Neuron (in vitro differentiated cells): Measurements from ENCODE around the gene APPBP2.
"Not testable (repeated sequence)": the region's sequence is repeated elsewhere in the genome, so short reads cannot be mapped to it uniquely, and the experiment has no call there.

Experiments used
- H2AFZ ChIP-seq: one replicate; pipeline ENCODE4 v1.6.1; 2013; ENCODE audit warnings: low read depth, mild to moderate bottlenecking, inconsistent platforms, low read length, moderate library complexity
- H3K27me3 ChIP-seq: one replicate; pipeline ENCODE4 v1.6.1; 2013; ENCODE audit warnings: low read length; ENCODE audit not compliant: insufficient read depth
- H3K36me3 ChIP-seq: one replicate; pipeline ENCODE4 v1.6.1; 2013; ENCODE audit warnings: low read length; ENCODE audit not compliant: insufficient read depth
- H3K4me1 ChIP-seq: one replicate; pipeline ENCODE4 v1.6.1; 2013; ENCODE audit warnings: low read length; ENCODE audit not compliant: insufficient read depth
- H3K4me3 ChIP-seq: 2 replicates; pipeline ENCODE4 v1.5.1; 2013; ENCODE audit warnings: mild to moderate bottlenecking, low read length, moderate library complexity
- H3K9me3 ChIP-seq: one replicate; pipeline ENCODE4 v1.6.1; 2013; ENCODE audit warnings: low read length

Gene APPBP2

DNA sequence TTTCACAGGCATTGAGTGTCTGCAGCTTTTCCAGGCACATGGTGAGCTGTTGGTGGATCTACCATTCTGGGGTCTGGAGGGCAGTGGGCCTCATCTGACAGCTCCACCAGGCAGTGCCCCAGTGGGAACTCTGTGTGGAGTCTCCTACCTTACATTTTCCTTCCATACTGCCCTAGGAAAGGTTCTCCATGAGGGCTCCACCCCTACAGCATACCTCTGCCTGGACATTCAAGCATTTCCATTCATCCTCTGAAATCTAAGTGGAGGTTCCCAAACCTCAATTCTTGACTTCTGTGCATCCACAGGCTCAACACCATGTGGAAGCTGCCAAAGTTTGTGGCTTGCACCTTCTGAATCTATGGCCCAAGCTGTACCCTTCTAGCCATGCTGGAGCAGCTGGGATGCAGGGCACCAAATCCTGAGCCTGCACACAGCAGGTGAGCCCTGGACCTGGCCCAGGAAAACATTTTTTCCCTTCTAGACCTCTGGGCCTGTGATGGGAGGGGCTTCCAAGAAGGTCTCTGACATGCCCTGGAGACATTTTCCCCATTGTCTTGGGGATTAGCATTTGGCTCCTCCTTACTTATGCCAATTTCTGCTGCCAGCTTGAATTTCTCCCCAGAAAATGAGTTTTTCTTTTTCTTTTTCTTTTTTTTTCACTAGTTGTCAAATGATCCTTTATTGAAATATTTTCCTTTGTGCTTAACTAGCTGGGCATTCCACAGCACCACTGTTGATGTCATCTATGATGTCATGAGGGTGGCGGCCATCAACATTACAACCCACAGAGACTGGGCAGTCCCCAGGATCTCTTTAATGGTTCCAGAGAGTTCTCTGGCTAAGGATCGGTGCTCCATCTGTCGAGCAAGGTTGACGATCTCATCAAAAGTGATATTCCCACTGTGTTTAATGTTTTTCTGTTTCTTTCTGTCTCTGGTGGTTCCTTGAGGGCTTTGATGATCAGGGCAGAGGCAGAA, 92.7 kb downstream of the APPBP2 start:
- not testable (repeated sequence) for H3K4me1 ChIP-seq

DNA sequence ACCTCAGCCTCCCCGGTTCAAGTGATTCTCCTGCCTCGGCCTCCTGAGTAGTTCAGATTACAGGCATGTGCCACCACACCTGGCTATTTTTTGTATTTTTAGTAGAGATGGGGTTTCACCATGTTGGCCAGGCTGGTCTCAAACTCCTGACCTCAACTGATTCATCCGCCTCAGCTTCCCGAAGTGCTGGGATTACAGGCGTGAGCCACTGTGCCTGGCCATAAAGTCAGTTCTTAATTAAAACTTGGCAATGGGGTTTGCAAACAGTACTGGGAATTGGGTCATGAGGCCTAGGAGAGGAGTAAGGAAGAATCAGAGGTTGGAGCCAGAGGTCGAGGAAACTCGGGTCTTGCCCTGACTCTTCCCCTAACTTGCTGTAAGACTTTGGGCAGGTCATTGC, 95.5 kb downstream of the APPBP2 start:
- not testable (repeated sequence) for H2AFZ ChIP-seq, H3K4me1 ChIP-seq, H3K9me3 ChIP-seq, H3K36me3 ChIP-seq, H3K4me3 ChIP-seq, H3K27me3 ChIP-seq

More for the DNA sequence above, 92.7 kb downstream of the APPBP2 start:
- not testable (repeated sequence) for H3K9me3 ChIP-seq, H2AFZ ChIP-seq, H3K27me3 ChIP-seq, H3K4me3 ChIP-seq, H3K36me3 ChIP-seq

DNA sequence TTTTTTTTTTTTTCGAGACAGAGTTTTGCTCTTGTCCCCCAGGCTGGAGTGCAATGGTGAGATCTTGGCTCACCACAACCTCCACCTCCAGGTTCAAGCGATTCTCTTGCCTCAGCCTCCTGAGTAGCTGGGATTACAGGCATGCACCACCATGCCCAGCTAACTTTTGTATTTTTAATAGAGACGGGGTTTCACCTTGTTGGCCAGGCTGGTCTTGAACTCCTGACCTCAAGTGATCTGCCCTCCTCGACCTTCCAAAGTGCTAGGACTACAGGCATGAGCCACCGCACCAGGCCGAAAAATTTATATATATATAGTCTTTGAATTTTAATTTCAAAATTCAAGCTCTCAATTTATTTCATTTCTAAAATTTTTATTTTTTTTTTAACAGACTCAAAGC, 97.6 kb downstream of the APPBP2 start:
- not testable (repeated sequence) for H3K27me3 ChIP-seq, H3K36me3 ChIP-seq, H3K9me3 ChIP-seq, H2AFZ ChIP-seq, H3K4me3 ChIP-seq, H3K4me1 ChIP-seq

DNA sequence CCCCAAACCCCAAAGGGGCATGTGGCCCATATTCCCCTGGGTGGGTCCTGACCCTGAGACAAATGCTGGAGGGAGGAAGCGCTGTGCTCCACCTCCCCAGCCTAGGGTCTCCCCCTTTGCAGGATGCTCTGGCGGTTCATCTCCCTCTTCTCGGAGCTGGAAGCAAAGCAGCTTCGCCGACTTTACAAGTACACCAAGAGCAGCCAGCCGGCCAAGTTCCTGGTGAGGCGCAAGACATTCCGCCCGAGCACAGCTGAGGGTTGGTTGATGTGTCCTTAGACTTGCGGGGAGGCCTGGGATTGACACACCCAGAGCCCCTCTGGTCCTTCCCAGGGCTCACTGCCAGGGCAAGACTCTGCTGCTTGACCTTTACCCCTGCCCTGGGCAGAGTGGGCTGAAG, 99.4 kb downstream of the APPBP2 start:
- no peaks in the 10 kb centered on the region for H3K27me3 ChIP-seq
- H2AFZ ChIP-seq, result no peak overlapping the region
- no peaks in the 10 kb centered on the region for H3K4me1 ChIP-seq
- no peak overlapping the region for H3K4me3 ChIP-seq
- no peaks in the 10 kb centered on the region for H3K36me3 ChIP-seq
- H3K9me3 ChIP-seq, result no peaks in the 10 kb centered on the region

DNA sequence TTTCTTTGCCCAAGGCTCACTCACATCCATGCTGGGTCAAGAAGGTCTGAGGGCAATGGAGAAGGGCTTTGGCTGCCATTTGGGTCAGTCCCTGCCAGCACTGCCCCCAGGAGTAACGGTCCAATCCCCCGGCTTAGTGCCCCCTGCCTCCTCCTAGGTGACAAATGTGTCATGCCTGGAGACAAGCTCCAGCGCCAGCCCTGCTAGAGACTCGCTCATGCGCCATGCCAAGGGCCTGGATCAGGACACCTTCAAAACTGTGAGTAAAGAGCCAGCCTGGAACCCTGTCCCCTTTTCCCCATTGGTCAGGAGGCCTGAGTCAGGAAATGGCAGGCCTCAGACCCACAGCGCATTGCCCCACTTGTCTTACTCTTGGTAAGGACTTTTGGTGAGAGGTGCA, 100.4 kb downstream of the APPBP2 start:
- H3K4me3 ChIP-seq, result no peak overlapping the region
- no peaks in the 10 kb centered on the region for H3K4me1 ChIP-seq
- H3K27me3 ChIP-seq, result no peaks in the 10 kb centered on the region
- H2AFZ ChIP-seq, result no peak overlapping the region
- H3K36me3 ChIP-seq, result no peaks in the 10 kb centered on the region
- H3K9me3 ChIP-seq, result no peaks in the 10 kb centered on the region

DNA sequence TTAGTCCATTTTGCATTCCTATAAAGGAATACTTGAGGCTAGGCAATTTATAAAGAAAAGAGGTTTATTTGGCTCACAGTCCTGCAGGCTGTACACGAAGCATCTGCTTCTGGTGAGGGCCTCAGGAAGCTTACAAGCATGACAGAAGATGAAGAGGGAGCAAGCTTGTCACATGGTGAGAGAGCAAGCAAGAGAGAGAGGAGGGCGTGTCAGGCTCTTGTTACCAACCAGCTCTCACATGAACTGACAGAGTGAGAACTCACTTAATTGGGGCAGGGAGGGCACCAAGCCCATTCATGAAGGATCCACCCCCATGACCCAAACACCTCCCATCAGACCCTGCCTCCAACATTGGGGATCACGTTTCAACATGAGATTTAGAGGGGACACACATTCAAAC, 102.2 kb downstream of the APPBP2 start:
- Histone ChIP-seq H3K36me3 (no peaks in the 10 kb centered on the region), H3K4me3 (no peak overlapping the region), H3K4me1 (no peaks in the 10 kb centered on the region), H2AFZ (no peak overlapping the region), H3K9me3 (no peaks in the 10 kb centered on the region), H3K27me3 (no peaks in the 10 kb centered on the region)

DNA sequence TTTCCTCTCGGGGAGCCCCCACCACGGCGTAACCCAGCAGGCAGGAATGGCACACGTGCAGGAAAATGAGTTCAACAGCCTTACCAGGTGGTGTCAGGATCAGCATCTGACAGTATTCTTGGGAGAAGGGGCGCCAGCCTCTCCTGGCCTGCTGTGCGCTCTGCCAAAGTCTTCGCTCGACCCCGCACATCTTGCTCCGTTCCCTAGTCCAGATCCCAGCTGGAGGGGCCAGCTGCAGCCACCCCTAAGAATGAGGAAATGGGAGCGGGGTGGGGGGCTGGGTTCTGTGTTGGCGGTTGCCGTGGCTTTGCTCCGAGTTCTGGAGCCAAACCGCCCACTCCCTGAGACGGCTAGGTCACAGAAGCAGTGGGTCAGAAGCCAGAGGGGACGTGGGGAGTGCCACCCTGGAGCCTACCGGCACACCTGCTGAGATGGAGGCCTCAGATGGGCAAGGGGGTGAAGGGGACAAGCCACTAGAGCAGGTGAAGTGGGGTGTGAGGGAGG, 103.8 kb downstream of the APPBP2 start, which contains the start of gene CHCT1:
Gene CHCT1, plus strand, starts transcription at position 328 of the 504 bp plus-strand sequence. Its CDS starts 104 bp downstream, at position 432.
- Histone ChIP-seq H2AFZ (peak within 1 kb of the TSS; percentile 75), H3K36me3 (no peaks in the 10 kb centered on the region), H3K27me3 (no peaks in the 10 kb centered on the region), H3K4me3 (peak within 1 kb of the TSS; percentile 24), H3K9me3 (no peaks in the 10 kb centered on the region), H3K4me1 (no peaks in the 10 kb centered on the region)

DNA sequence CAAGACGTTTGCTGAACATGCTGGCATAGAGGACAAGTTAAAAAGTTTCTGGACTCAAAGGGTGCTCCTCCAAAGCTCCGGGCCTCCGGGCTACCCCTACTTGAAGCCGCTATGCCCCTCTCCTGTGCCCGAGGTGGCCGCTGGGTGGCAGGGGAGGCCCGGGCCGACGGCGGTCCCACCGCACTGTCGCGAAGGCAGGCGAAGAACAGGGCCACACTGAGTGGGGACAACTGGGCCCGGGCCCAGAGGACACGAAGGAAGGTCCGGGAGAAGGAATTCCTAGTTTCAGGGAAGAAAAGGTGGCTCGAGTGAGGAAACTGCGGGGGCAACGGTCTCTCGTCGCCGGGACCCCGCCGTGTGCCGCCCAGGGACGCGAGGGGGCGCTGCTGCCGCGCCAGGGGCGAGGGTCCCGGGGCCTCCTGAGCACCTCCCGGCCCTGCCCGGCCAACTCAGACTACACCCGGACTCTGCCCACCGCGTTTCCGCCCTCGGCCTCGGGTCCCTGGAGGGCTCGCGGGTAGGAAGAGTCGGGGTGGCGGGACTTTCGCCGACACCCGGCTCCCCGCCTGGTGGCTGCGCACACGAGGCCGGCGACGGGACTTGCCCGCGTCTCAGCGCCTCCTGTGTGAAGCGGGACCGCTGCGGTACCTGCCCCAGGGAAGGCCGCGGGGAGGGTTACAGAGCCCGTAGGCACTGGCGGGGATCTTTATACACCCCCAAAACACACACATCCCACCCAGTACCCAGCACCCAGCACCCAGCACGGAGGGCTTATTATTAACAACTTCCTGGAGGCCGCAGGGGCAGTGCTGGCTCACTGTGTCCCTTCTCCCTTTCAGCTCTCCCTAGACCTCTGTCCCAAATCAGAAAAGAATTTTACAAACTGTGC, 104.5 kb downstream of the APPBP2 start:
- Histone ChIP-seq H3K27me3 (no peaks in the 10 kb centered on the region), H3K4me3 (peak overlapping the region; percentile 24), H2AFZ (peak overlapping the region; percentile 75), H3K9me3 (no peaks in the 10 kb centered on the region), H3K36me3 (no peaks in the 10 kb centered on the region), H3K4me1 (no peaks in the 10 kb centered on the region)

DNA sequence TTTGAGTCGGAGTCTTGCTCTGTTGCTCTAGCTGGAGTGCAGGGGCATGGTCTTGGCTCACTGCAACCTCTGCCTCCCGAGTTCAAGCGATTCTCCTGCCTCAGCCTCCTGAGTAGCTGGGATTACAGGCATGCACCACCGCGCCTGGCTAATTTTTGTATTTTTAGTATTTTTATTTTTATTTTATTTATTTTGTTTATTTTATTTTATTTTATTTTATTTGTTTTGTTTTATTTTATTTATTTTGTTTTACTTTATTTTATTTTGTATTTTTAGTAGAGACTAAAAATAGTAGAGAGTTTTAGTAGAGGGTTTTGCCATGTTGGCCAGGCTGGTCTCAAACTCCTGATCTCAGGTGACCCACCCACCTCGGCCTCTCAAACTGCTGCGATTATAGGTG, 106.2 kb downstream of the APPBP2 start:
- H3K4me3 ChIP-seq, H2AFZ ChIP-seq, H3K4me1 ChIP-seq, H3K27me3 ChIP-seq, H3K9me3 ChIP-seq, H3K36me3 ChIP-seq: not testable (repeated sequence)

DNA sequence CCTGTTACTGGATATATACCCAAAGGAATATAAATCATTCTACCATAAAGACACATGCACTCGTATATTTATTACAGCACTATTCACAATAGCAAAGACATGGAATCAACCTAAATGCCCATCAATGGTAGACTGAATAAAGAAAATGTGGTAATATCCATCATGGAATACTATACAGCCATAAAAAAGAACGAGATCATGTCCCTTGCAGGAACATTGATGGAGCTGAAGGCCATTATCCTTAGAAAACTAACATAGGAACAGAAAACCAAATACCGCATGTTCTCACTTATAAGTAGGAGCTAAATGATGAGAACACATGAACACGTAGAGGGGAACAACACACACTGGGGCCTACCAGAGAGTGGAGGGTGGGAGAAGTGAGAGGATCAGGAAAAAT, 107.0 kb downstream of the APPBP2 start:
- H3K4me1 ChIP-seq, H3K27me3 ChIP-seq, H3K9me3 ChIP-seq, H3K36me3 ChIP-seq, H2AFZ ChIP-seq, H3K4me3 ChIP-seq: not testable (repeated sequence)

DNA sequence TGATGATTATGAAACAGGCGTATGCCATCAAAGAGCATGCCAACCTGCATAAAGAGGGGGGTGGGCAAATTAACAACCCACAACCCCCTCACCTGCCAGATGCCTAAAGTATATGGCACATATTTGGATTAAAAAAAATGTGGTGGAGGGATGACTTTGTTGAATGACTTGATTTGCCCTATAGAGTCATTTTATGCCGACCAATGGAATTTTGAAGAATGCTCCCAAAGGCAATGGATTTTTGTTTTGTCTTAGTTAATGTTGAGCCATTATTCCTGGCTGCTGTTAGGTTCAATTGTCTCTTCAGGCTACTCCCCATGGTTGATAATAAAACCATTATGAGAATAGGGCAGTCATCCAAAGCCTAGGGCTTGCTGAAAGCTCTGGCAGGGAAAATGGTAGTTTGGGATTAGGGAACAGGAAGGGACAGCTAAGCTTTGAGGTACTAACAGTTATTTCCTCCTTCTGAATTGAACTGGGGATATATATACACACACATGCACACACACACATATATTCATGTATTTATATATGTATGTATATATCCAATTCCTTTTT, 109.6 kb downstream of the APPBP2 start:
- Histone ChIP-seq H3K4me1 (no peaks in the 10 kb centered on the region), H2AFZ (no peak overlapping the region), H3K27me3 (no peaks in the 10 kb centered on the region), H3K9me3 (no peaks in the 10 kb centered on the region), H3K36me3 (no peaks in the 10 kb centered on the region), H3K4me3 (no peak overlapping the region)

DNA sequence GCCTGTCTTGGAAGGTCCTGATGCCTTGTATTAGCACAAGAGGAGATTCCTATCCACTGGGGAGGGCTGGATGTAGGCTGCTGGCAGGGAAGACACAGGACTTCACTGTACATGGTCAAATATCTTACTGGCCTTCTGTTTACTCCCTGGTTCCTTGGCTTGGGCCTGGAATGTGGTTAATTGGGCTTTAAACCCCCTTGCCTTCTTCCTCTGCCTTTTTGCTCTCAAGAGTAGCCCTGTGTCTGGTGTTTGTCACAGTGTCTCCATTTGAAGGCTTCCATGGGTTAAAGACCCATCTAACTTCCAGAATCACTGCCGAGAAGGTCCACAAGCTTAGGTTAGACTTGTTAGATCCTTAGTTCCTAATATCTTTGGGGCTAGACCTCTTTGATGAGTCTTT, 110.9 kb downstream of the APPBP2 start:
- Histone ChIP-seq H3K36me3 (no peaks in the 10 kb centered on the region), H3K27me3 (no peaks in the 10 kb centered on the region), H3K4me1 (no peaks in the 10 kb centered on the region), H3K9me3 (no peaks in the 10 kb centered on the region), H3K4me3 (no peak overlapping the region), H2AFZ (no peak overlapping the region)

DNA sequence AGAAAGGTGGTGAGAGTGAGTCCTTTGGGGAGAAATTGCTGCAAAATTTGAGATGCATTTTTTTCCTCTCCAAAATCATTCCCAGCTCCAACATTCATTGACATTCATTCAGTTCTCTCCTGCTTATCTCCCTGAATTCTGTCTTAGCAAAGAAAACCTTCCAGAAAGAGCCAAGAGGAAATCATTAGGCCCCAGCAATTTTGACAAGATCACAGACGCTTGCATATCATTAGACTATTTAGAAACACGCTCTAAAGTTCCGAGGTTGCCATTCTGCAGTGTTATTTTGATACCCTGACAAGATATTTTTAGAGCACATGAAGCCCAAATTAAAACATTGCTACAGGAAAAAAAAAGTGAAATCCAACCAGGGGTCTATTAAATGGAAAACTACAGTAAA, 113.3 kb downstream of the APPBP2 start:
- Histone ChIP-seq H3K36me3 (no peaks in the 10 kb centered on the region), H3K9me3 (no peaks in the 10 kb centered on the region), H2AFZ (no peak overlapping the region), H3K4me3 (no peak overlapping the region), H3K4me1 (no peaks in the 10 kb centered on the region), H3K27me3 (no peaks in the 10 kb centered on the region)
